Measurements from ENCODE around the gene CCND3.

- no peak for TF ChIP-seq TAF1 (IDR thresholded peaks at IDR 0.05; ENCODE audit: low read depth, low read length)
- no peak for TF ChIP-seq POLR2AphosphoS5 (IDR thresholded peaks at IDR 0.05; ENCODE audit: low read depth, low read length)
- no peak for TF ChIP-seq POLR2A (IDR thresholded peaks at IDR 0.05; ENCODE audit: low read depth, low read length)
Observed at GRCh38 chr6:41932378-41932777, 9.2 kb downstream of the CCND3 start.

Data from GM12891 (cell line).